ENCODE results near the gene TES.
A peak's percentile ranks its signal among the peaks of the same experiment; 100 is the strongest.

The TES gene

GRCh38 chr7:116196947-116197346 is 13.4 kb upstream of the TES start:
- Histone ChIP-seq H3K4ac (ENCODE audit: low read depth, low read length) (no peak overlapping the region), H2AFZ (ENCODE audit: insufficient read depth, low read length, poor library complexity) (no peak overlapping the region), H2AK5ac (ENCODE audit: low read length) (no peak overlapping the region), H3K36me3 (ENCODE audit: control insufficient read depth in 1 of 2, insufficient read depth in 2 of 2, low read length in 2 of 2) (no peaks in the 10 kb centered on the region), H4K8ac (ENCODE audit: low read depth, low read length) (no peak overlapping the region), H3K9me3 (ENCODE audit: insufficient read depth, low read depth, low read length) (no peaks in the 10 kb centered on the region), H3K4me2 (ENCODE audit: low read length) (no peak overlapping the region), H3K9ac (ENCODE audit: low read length) (no peak overlapping the region), H4K12ac (ENCODE audit: low read depth, low read length) (no peak overlapping the region), H2BK12ac (ENCODE audit: low read length) (no peak overlapping the region), H2BK120ac (ENCODE audit: insufficient read depth, low read length, poor library complexity) (no peak overlapping the region), H3K4me3 (ENCODE audit: low read depth, low read length) (no peak overlapping the region), H4K91ac (ENCODE audit: low read depth, low read length) (no peak overlapping the region), H3K27me3 (ENCODE audit: insufficient read depth, low read length) (no peaks in the 10 kb centered on the region), H3K79me2 (ENCODE audit: control insufficient read depth, insufficient read depth, low read length, poor library complexity) (no peaks in the 10 kb centered on the region), H3K23ac (ENCODE audit: low read length) (no peak overlapping the region), H3K79me1 (ENCODE audit: low read length) (no peaks in the 10 kb centered on the region), H3K27ac (ENCODE audit: low read depth, low read length) (no peak overlapping the region), H2BK5ac (ENCODE audit: low read depth, low read length, poor library complexity) (no peak overlapping the region), H3K18ac (ENCODE audit: low read length) (no peak overlapping the region), H3K14ac (ENCODE audit: low read length) (no peak overlapping the region), H3K4me1 (ENCODE audit: control insufficient read depth in 1 of 2, insufficient read depth in 2 of 2, low read length in 2 of 2) (no peaks in the 10 kb centered on the region)
- no peak for DNase-seq
- no CpG with 5 or more reads among the region's 3 CpGs for WGBS (ENCODE audit: extremely low coverage, insufficient coverage, insufficient read length)

GRCh38 chr7:116197360-116197759 is 13.0 kb upstream of the TES start:
- no peak overlapping the region for H3K4me2 ChIP-seq (ENCODE audit: low read length)
- H2BK12ac ChIP-seq (ENCODE audit: low read length) = no peak overlapping the region
- H2BK5ac ChIP-seq (ENCODE audit: low read depth, low read length, poor library complexity) = no peak overlapping the region
- H3K9ac ChIP-seq (ENCODE audit: low read length) = no peak overlapping the region
- H3K79me1 ChIP-seq (ENCODE audit: low read length) = no peaks in the 10 kb centered on the region
- no peak overlapping the region for H4K91ac ChIP-seq (ENCODE audit: low read depth, low read length)
- no peak overlapping the region for H4K8ac ChIP-seq (ENCODE audit: low read depth, low read length)
- no peak overlapping the region for H3K23ac ChIP-seq (ENCODE audit: low read length)
- H2AK5ac ChIP-seq (ENCODE audit: low read length) = no peak overlapping the region
- no peak overlapping the region for H3K4ac ChIP-seq (ENCODE audit: low read depth, low read length)
- no peak for DNase-seq
- H2AFZ ChIP-seq (ENCODE audit: insufficient read depth, low read length, poor library complexity) = no peak overlapping the region
- H3K14ac ChIP-seq (ENCODE audit: low read length) = no peak overlapping the region
- no peaks in the 10 kb centered on the region for H3K36me3 ChIP-seq (ENCODE audit: control insufficient read depth in 1 of 2, insufficient read depth in 2 of 2, low read length in 2 of 2)
- no peak overlapping the region for H3K4me3 ChIP-seq (ENCODE audit: low read depth, low read length)
- no peak overlapping the region for H2BK120ac ChIP-seq (ENCODE audit: insufficient read depth, low read length, poor library complexity)
- H4K12ac ChIP-seq (ENCODE audit: low read depth, low read length) = no peak overlapping the region
- H3K18ac ChIP-seq (ENCODE audit: low read length) = no peak overlapping the region
- no peaks in the 10 kb centered on the region for H3K9me3 ChIP-seq (ENCODE audit: insufficient read depth, low read depth, low read length)
- no peak overlapping the region for H3K27ac ChIP-seq (ENCODE audit: low read depth, low read length)
- no CpG with 5 or more reads among the region's 3 CpGs for WGBS (ENCODE audit: extremely low coverage, insufficient coverage, insufficient read length)
- H3K79me2 ChIP-seq (ENCODE audit: control insufficient read depth, insufficient read depth, low read length, poor library complexity) = no peaks in the 10 kb centered on the region
- no peaks in the 10 kb centered on the region for H3K27me3 ChIP-seq (ENCODE audit: insufficient read depth, low read length)
- H3K4me1 ChIP-seq (ENCODE audit: control insufficient read depth in 1 of 2, insufficient read depth in 2 of 2, low read length in 2 of 2) = no peaks in the 10 kb centered on the region

DNA sequence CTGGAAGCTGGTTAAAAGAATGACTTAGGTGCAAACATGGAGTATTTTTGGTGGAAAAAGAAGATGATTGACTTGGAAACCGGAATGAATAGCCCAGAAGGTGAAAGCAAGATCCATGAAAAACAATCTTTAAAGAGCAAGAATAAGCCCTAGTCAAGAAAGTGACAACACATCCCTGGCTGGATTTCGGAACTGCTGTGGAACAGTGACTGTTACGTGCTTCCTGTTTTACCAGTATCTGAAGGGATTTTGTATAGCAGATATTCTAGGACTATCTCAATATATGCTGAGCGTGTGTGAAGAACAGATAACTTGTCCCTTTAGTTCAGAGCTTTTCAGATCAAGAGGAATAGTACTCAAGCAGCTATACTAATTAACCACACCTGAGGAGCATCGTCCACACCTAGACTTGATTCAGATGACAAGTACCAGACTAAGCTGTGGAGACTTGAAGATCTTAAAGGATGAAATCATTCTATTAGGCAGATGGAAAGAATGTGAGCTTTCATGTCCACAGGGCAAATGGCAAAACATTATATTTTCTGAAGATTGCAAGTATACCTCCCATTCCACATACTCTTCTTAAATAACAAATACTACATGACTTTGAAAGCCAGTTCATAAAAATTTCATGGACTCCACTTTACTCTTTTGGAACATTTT is 11.5 kb upstream of the TES start:
- no peak overlapping the region for H2AFZ ChIP-seq (ENCODE audit: insufficient read depth, low read length, poor library complexity)
- H3K4ac ChIP-seq (ENCODE audit: low read depth, low read length) = no peak overlapping the region
- no peaks in the 10 kb centered on the region for H3K79me2 ChIP-seq (ENCODE audit: control insufficient read depth, insufficient read depth, low read length, poor library complexity)
- DNase-seq = peak; percentile 50 to 79
- no peaks in the 10 kb centered on the region for H3K79me1 ChIP-seq (ENCODE audit: low read length)
- no peaks in the 10 kb centered on the region for H3K9me3 ChIP-seq (ENCODE audit: insufficient read depth, low read depth, low read length)
- H2BK12ac ChIP-seq (ENCODE audit: low read length) = no peak overlapping the region
- H3K23ac ChIP-seq (ENCODE audit: low read length) = no peak overlapping the region
- no peak overlapping the region for H3K9ac ChIP-seq (ENCODE audit: low read length)
- H3K4me2 ChIP-seq (ENCODE audit: low read length) = no peak overlapping the region
- no CpG with 5 or more reads among the region's 5 CpGs for WGBS (ENCODE audit: extremely low coverage, insufficient coverage, insufficient read length)
- no peak overlapping the region for H2BK5ac ChIP-seq (ENCODE audit: low read depth, low read length, poor library complexity)
- no peak overlapping the region for H3K27ac ChIP-seq (ENCODE audit: low read depth, low read length)
- H4K91ac ChIP-seq (ENCODE audit: low read depth, low read length) = no peak overlapping the region
- H2AK5ac ChIP-seq (ENCODE audit: low read length) = no peak overlapping the region
- H3K27me3 ChIP-seq (ENCODE audit: insufficient read depth, low read length) = no peaks in the 10 kb centered on the region
- no peaks in the 10 kb centered on the region for H3K4me1 ChIP-seq (ENCODE audit: control insufficient read depth in 1 of 2, insufficient read depth in 2 of 2, low read length in 2 of 2)
- no peaks in the 10 kb centered on the region for H3K36me3 ChIP-seq (ENCODE audit: control insufficient read depth in 1 of 2, insufficient read depth in 2 of 2, low read length in 2 of 2)
- no peak overlapping the region for H3K4me3 ChIP-seq (ENCODE audit: low read depth, low read length)
- no peak overlapping the region for H3K18ac ChIP-seq (ENCODE audit: low read length)
- no peak overlapping the region for H4K12ac ChIP-seq (ENCODE audit: low read depth, low read length)
- no peak overlapping the region for H2BK120ac ChIP-seq (ENCODE audit: insufficient read depth, low read length, poor library complexity)
- no peak overlapping the region for H4K8ac ChIP-seq (ENCODE audit: low read depth, low read length)
- H3K14ac ChIP-seq (ENCODE audit: low read length) = no peak overlapping the region

GRCh38 chr7:116200963-116201362 is 9.4 kb upstream of the TES start:
- Histone ChIP-seq H3K27ac (ENCODE audit: low read depth, low read length) (no peak overlapping the region), H3K79me1 (ENCODE audit: low read length) (no peaks in the 10 kb centered on the region), H3K27me3 (ENCODE audit: insufficient read depth, low read length) (no peaks in the 10 kb centered on the region), H4K8ac (ENCODE audit: low read depth, low read length) (no peak overlapping the region), H2BK5ac (ENCODE audit: low read depth, low read length, poor library complexity) (no peak overlapping the region), H3K14ac (ENCODE audit: low read length) (no peak overlapping the region), H3K79me2 (ENCODE audit: control insufficient read depth, insufficient read depth, low read length, poor library complexity) (no peaks in the 10 kb centered on the region), H2AK5ac (ENCODE audit: low read length) (no peak overlapping the region), H3K18ac (ENCODE audit: low read length) (no peak overlapping the region), H2BK12ac (ENCODE audit: low read length) (no peak overlapping the region), H2BK120ac (ENCODE audit: insufficient read depth, low read length, poor library complexity) (no peak overlapping the region), H3K23ac (ENCODE audit: low read length) (no peak overlapping the region), H3K36me3 (ENCODE audit: control insufficient read depth in 1 of 2, insufficient read depth in 2 of 2, low read length in 2 of 2) (no peaks in the 10 kb centered on the region), H3K4me2 (ENCODE audit: low read length) (no peak overlapping the region), H3K4me3 (ENCODE audit: low read depth, low read length) (no peak overlapping the region), H4K12ac (ENCODE audit: low read depth, low read length) (no peak overlapping the region), H3K4me1 (ENCODE audit: control insufficient read depth in 1 of 2, insufficient read depth in 2 of 2, low read length in 2 of 2) (no peaks in the 10 kb centered on the region), H4K91ac (ENCODE audit: low read depth, low read length) (no peak overlapping the region), H2AFZ (ENCODE audit: insufficient read depth, low read length, poor library complexity) (no peak overlapping the region), H3K9me3 (ENCODE audit: insufficient read depth, low read depth, low read length) (no peaks in the 10 kb centered on the region), H3K4ac (ENCODE audit: low read depth, low read length) (no peak overlapping the region), H3K9ac (ENCODE audit: low read length) (no peak overlapping the region)
- DNase-seq = no peak
- WGBS (ENCODE audit: extremely low coverage, insufficient coverage, insufficient read length) = no CpG with 5 or more reads among the region's 1 CpG

Measured in trophoblast cell (in vitro differentiated cells and primary cell).